ENCODE results near the gene OTUB1.

DNA sequence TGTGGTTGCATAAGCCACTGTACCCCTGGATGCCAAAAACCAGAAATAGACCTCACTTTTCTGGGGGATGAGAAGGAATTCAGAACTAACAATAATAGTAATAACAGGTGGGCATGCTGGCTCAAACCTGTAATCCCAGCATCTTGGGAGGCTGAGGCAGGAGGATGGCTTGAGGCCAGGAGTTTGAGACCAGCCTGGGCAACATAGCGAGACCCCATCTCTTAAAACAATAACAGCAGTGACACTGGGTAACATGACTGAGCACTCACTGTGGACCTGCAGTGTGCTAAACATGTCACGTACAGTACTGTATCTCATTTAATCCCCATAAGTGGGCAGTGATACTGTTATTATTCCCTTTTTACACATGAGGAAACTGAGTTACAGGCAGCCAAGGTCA is 59.5 kb downstream of the OTUB1 start:
- TF ChIP-seq, protein P1, sequence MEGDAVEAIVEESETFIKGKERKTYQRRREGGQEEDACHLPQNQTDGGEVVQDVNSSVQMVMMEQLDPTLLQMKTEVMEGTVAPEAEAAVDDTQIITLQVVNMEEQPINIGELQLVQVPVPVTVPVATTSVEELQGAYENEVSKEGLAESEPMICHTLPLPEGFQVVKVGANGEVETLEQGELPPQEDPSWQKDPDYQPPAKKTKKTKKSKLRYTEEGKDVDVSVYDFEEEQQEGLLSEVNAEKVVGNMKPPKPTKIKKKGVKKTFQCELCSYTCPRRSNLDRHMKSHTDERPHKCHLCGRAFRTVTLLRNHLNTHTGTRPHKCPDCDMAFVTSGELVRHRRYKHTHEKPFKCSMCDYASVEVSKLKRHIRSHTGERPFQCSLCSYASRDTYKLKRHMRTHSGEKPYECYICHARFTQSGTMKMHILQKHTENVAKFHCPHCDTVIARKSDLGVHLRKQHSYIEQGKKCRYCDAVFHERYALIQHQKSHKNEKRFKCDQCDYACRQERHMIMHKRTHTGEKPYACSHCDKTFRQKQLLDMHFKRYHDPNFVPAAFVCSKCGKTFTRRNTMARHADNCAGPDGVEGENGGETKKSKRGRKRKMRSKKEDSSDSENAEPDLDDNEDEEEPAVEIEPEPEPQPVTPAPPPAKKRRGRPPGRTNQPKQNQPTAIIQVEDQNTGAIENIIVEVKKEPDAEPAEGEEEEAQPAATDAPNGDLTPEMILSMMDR (IDR thresholded peaks at IDR 0.05): no peak
- no peak for TF ChIP-seq EZH2 (IDR thresholded peaks at IDR 0.05; ENCODE audit: borderline replicate concordance, insufficient read depth, low read depth, low read length, poor library complexity, severe bottlenecking)
